H1 (cell line): ENCODE results near the gene OPHN1. TPM values are rescaled to one million over a fixed set of nuclear protein-coding genes. Genes with fewer than 3 reads are reported as not detected.

ENCODE experiments used
- CTCF ChIA-PET: fragments of 300-600 bp; sonication (Branson Sonifier 250); formaldehyde crosslinking; loops from one replicate; lab custom pipeline; 2021; ENCODE audit not compliant: partially characterized antibody; lab: Charles Lee
- POLR2A ChIA-PET: fragments of 300-600 bp; sonication (Branson Sonifier 250); formaldehyde crosslinking; loops from one replicate; lab custom pipeline; 2021; ENCODE audit warnings: inconsistent platforms; ENCODE audit not compliant: partially characterized antibody; lab: Charles Lee
- DNase-seq, 2 experiments: peaks; one replicate each; pipeline versions ENCODE4 v3.0.0 to v3.0.0-alpha.2; 2010 to 2022; ENCODE audit warnings: low spot score in 2 of 2, low read depth in 1 of 2, mixed read lengths in 1 of 2
- FAIRE-seq: peaks from 2 replicates; lab custom pipeline; 2011; peaks lifted over from hg19 to GRCh38; lab: Jason Lieb, UNC
- H2AFZ ChIP-seq: 2 replicates; pipeline ENCODE4 v1.8.1; 2012; ENCODE audit warnings: low read length, inconsistent platforms
- H2AK5ac ChIP-seq: 2 replicates; pipeline ENCODE4 v1.6.1; 2013; ENCODE audit warnings: low read depth, low read length
- H2BK120ac ChIP-seq: replicated peaks from 2 replicates; pipeline ENCODE3; 2013; ENCODE audit warnings: low read depth, low read length, inconsistent platforms
- H2BK12ac ChIP-seq: 2 replicates; pipeline ENCODE4 v1.6.1; 2013; ENCODE audit warnings: low read depth, low read length
- H2BK15ac ChIP-seq: 2 replicates; pipeline ENCODE4 v1.6.1; 2013; ENCODE audit warnings: low read length
- H2BK20ac ChIP-seq: 2 replicates; pipeline ENCODE4 v1.6.1; 2013; ENCODE audit warnings: low read length
- H2BK5ac ChIP-seq: 2 replicates; pipeline ENCODE4 v1.6.1; 2013; ENCODE audit warnings: low read depth, low read length
- H3K14ac ChIP-seq: 2 replicates; pipeline ENCODE4 v1.6.1; 2013; ENCODE audit warnings: inconsistent platforms; ENCODE audit not compliant: insufficient read length
- H3K18ac ChIP-seq: 2 replicates; pipeline ENCODE4 v1.6.1; 2013; ENCODE audit warnings: low read length; ENCODE audit errors: extremely low read depth
- H3K23ac ChIP-seq: 2 replicates; pipeline ENCODE4 v1.6.1; 2013; ENCODE audit warnings: inconsistent platforms; ENCODE audit not compliant: insufficient read length
- H3K23me2 ChIP-seq: 2 replicates; pipeline ENCODE4 v1.6.1; 2013; ENCODE audit warnings: low read depth, low read length
- H3K27ac ChIP-seq: 2 replicates; pipeline ENCODE4 v1.6.1; 2011; ENCODE audit warnings: low read depth, low read length, inconsistent platforms
- H3K27me3 ChIP-seq, 4 experiments: replicated peaks in 1 of 4; 1 replicate in 1 of 4; 2 replicates in 3 of 4; pipeline versions ENCODE4 v1.6.1 to v1.8.1; 2011 to 2013; ENCODE audit warnings: low read length in 3 of 4, mild to moderate bottlenecking in 3 of 4, inconsistent platforms in 2 of 4, mixed read lengths in 2 of 4, moderate library complexity in 1 of 4; ENCODE audit not compliant: control insufficient read depth in 3 of 4, insufficient read depth in 3 of 4; ENCODE audit errors: extremely low read depth in 1 of 4
- H3K36me3 ChIP-seq, 4 experiments: 2 replicates each; pipeline versions ENCODE4 v1.6.1 to v1.8.1; 2011 to 2013; ENCODE audit warnings: mild to moderate bottlenecking in 4 of 4, low read length in 3 of 4, moderate library complexity in 2 of 4, control low read depth in 1 of 4, inconsistent platforms in 1 of 4; ENCODE audit not compliant: insufficient read depth in 4 of 4, control insufficient read depth in 2 of 4
- H3K4ac ChIP-seq: replicated peaks from 2 replicates; pipeline ENCODE3; 2013; ENCODE audit warnings: low read length, low read depth, mixed read lengths, inconsistent platforms; ENCODE audit not compliant: insufficient read length
- H3K4me1 ChIP-seq, 4 experiments: replicated peaks in 1 of 4; 1 replicate in 1 of 4; 2 replicates in 3 of 4; pipeline versions ENCODE4 v1.6.1 to v1.8.1; 2011 to 2013; ENCODE audit warnings: low read length in 3 of 4, inconsistent platforms in 2 of 4, mixed read lengths in 1 of 4; ENCODE audit not compliant: insufficient read depth in 4 of 4, control insufficient read depth in 3 of 4
- H3K4me2 ChIP-seq, 2 experiments: 2 replicates each; pipeline versions ENCODE4 v1.6.1 to v1.8.1; 2011 to 2013; ENCODE audit warnings: low read depth in 2 of 2, low read length in 2 of 2, control low read depth in 1 of 2, inconsistent platforms in 1 of 2, mild to moderate bottlenecking in 1 of 2; ENCODE audit not compliant: insufficient read depth in 1 of 2
- H3K4me3 ChIP-seq, 4 experiments: fragments of 200-600, 300-600 bp in 1 of 4; sonication (generic), shearing (Covaris generic), sonication (Bioruptor Twin) in 1 of 4; 2 replicates each; pipeline versions ENCODE4 v1.5.1 to v1.8.1; 2011 to 2016; ENCODE audit warnings: low read length in 4 of 4, low read depth in 3 of 4, control low read depth in 2 of 4, inconsistent platforms in 2 of 4, mild to moderate bottlenecking in 2 of 4, mixed read lengths in 1 of 4, moderate library complexity in 1 of 4; ENCODE audit not compliant: insufficient read depth in 2 of 4; ENCODE audit errors: extremely low read depth in 1 of 4
- H3K56ac ChIP-seq: replicated peaks from 2 replicates; pipeline ENCODE3; 2013; ENCODE audit warnings: low read depth, mild to moderate bottlenecking, mixed read lengths, low read length, inconsistent platforms; ENCODE audit not compliant: insufficient read length
- H3K79me1 ChIP-seq: 2 replicates; pipeline ENCODE4 v1.6.1; 2013; ENCODE audit warnings: low read depth, low read length, control low read depth
- H3K79me2 ChIP-seq, 2 experiments: 2 replicates each; pipeline versions ENCODE4 v1.6.1 to v1.8.1; 2012 to 2013; ENCODE audit warnings: low read length in 2 of 2, mild to moderate bottlenecking in 2 of 2, inconsistent platforms in 1 of 2; ENCODE audit not compliant: insufficient read depth in 2 of 2, control insufficient read depth in 1 of 2
- H3K9ac ChIP-seq, 4 experiments: replicated peaks in 1 of 4; 1 replicate in 1 of 4; 2 replicates in 3 of 4; pipeline versions ENCODE4 v1.6.1 to v1.8.1; 2011 to 2013; ENCODE audit warnings: low read depth in 3 of 4, low read length in 3 of 4, control low read depth in 2 of 4, mild to moderate bottlenecking in 2 of 4, moderate library complexity in 2 of 4, inconsistent platforms in 1 of 4; ENCODE audit errors: extremely low read depth in 1 of 4
- H3K9me3 ChIP-seq, 2 experiments: 2 replicates each; pipeline versions ENCODE4 v1.6.1 to v1.8.1; 2012 to 2013; ENCODE audit warnings: mild to moderate bottlenecking in 2 of 2, moderate library complexity in 2 of 2, control low read depth in 1 of 2, inconsistent platforms in 1 of 2, low read depth in 1 of 2, low read length in 1 of 2, mixed read lengths in 1 of 2; ENCODE audit not compliant: insufficient read depth in 2 of 2
- H4K20me1 ChIP-seq, 2 experiments: replicated peaks in 1 of 2; 2 replicates each; pipeline versions ENCODE3 to v1.8.1; 2011 to 2013; ENCODE audit warnings: inconsistent platforms in 2 of 2, low read length in 2 of 2, mild to moderate bottlenecking in 1 of 2; ENCODE audit not compliant: insufficient read depth in 2 of 2, control insufficient read depth in 1 of 2
- H4K5ac ChIP-seq: 2 replicates; pipeline ENCODE4 v1.6.1; 2013; ENCODE audit warnings: low read length, low read depth, mixed read lengths, inconsistent platforms; ENCODE audit not compliant: insufficient read length
- H4K8ac ChIP-seq: 2 replicates; pipeline ENCODE4 v1.8.0; 2013; ENCODE audit warnings: mild to moderate bottlenecking, moderate library complexity, low read length, inconsistent platforms; ENCODE audit not compliant: insufficient read depth; ENCODE audit errors: extremely low read depth
- H4K91ac ChIP-seq: replicated peaks from 2 replicates; pipeline ENCODE3; 2013; ENCODE audit warnings: low read length, mixed read lengths, inconsistent platforms; ENCODE audit not compliant: insufficient read length
- GABPA ChIP-seq: IDR thresholded peaks from 2 replicates; pipeline ENCODE4 v1.6.1; 2011; ENCODE audit warnings: mild to moderate bottlenecking, low read length, moderate library complexity, borderline replicate concordance; ENCODE audit not compliant: insufficient read depth
- TBP ChIP-seq: IDR thresholded peaks from 2 replicates; pipeline ENCODE4 v1.6.1; 2011; ENCODE audit warnings: low read depth, low read length, improper control_type of control experiment
- WGBS, 2 experiments: shearing (Covaris generic) in 1 of 2; methylation state at CpG; one replicate each; pipeline versions ENCODE4 v1.1.6 to v1.1.7; 2013 to 2015; ENCODE audit warnings: low lambda C conversion rate in 2 of 2, mixed read lengths in 2 of 2, inconsistent platforms in 1 of 2, low coverage in 1 of 2, missing lambda C conversion rate in 1 of 2; ENCODE audit not compliant: insufficient replicate concordance in 2 of 2, insufficient coverage in 1 of 2, insufficient read length in 1 of 2; ENCODE audit errors: extremely low coverage in 1 of 2, missing lambda C conversion rate in 1 of 2; 5-methylcytosine and 5-hydroxymethylcytosine counted together
- polyA plus RNA-seq, 7 experiments: library from polyadenylated mRNA; depleted of rRNA in 3 of 7; stranded (reverse) in 5 of 7; unstranded in 2 of 7; fragments of >200 nt in 5 of 7; fragments of 200-250 nt in 2 of 7; gene quantifications; 1 replicate in 5 of 7; 2 replicates in 1 of 7; 4 replicates in 1 of 7; pipeline versions ENCODE4 v1.2.1 to v1.2.3, GENCODE V29; 2011 to 2013; ENCODE audit warnings: missing spikeins in 2 of 7, mixed read lengths in 2 of 7
- total RNA-seq: library from RNA; stranded (reverse); fragmentation: NEBNext Ultra II Directional; extraction: Animal tissue kit (Norgen Biotek cat#: 25700); gene quantifications from 2 replicates; pipeline ENCODE4 v1.2.1, GENCODE V29; 2021

OPHN1 gene
- total and polyA plus RNA-seq, 2 of the 8 experiments (the other 6 are each of a cell fraction or from before 2014, with no cell fraction given) = 1.2 to 3.5 TPM

- Histone ChIP-seq H3K4ac (no peak overlapping the region), H3K9me3 (no peaks in the 10 kb centered on the region), H4K20me1 (no peaks in the 10 kb centered on the region), H4K8ac (no peak overlapping the region), H3K79me2 (no peaks in the 10 kb centered on the region), H2BK20ac (no peak overlapping the region), H3K27ac (no peak overlapping the region), H3K56ac (no peak overlapping the region), H3K36me3 (no peaks in the 10 kb centered on the region), H3K18ac (no peak overlapping the region), H3K4me1 (peaks cover 0 to 3% (median 2%) of the 10 kb centered on the region in 4 experiments; a peak in 2 of 7 replicates), H4K91ac (no peak overlapping the region), H4K5ac (no peak overlapping the region), H3K27me3 (no peaks in the 10 kb centered on the region), H2BK15ac (no peak overlapping the region), H3K79me1 (no peaks in the 10 kb centered on the region), H3K23ac (no peak overlapping the region), H3K4me2 (no peak overlapping the region), H2BK12ac (no peak overlapping the region), H3K9ac (no peak overlapping the region), H2BK5ac (no peak overlapping the region), H3K14ac (no peak overlapping the region), H3K4me3 (no peak overlapping the region), H2AFZ (no peak overlapping the region), H3K23me2 (no peaks in the 10 kb centered on the region), H2AK5ac (no peak overlapping the region), H2BK120ac (no peak overlapping the region)
- ChIA-PET CTCF (interaction anchor here (0.6 to 0.9 kb wide), 2 partner anchors 36 to 872 kb away, joined by 3 read pairs; no protein-coding TSS in a partner anchor), POLR2A (no interaction called here)
- TF ChIP-seq TBP (no peak), GABPA (no peak)
- FAIRE-seq = no peak
- no peak for DNase-seq
- 94% methylated on average over 5 of the region's 5 CpGs; no CpG with 5 or more reads in 1 of the 2 experiments for whole genome bisulfite sequencing, 2 experiments
Measured at GRCh38 chrX:68232206-68232605, 201.1 kb downstream of the OPHN1 start.
